GM21360 (cell line): ENCODE data around the gene USP35.
"Not testable (repeated sequence)": the region's sequence is repeated elsewhere in the genome, so short reads cannot be mapped to it uniquely, and the experiment has no call there.

Experiments used
- ATAC-seq: cut with Tn5 transposase; IDR thresholded peaks from one replicate; pipeline ENCODE4 v1.9.1; 2021; ENCODE audit warnings: mild to moderate bottlenecking, moderate library complexity; ENCODE audit not compliant: unreplicated experiment

The USP35 gene

GRCh38 chr11:78231962-78232501 is 43.3 kb downstream of the USP35 start:
- ATAC-seq = no peak

- ATAC-seq = not testable (repeated sequence)
These were observed 44.3 kb downstream of the USP35 start for GRCh38 chr11:78233046-78233445.

- no peak for ATAC-seq
These were observed 45.3 kb downstream of the USP35 start for GRCh38 chr11:78234006-78234405.

- no peak for ATAC-seq
These were observed 48.8 kb downstream of the USP35 start for GRCh38 chr11:78237293-78238046.

- no peak for ATAC-seq
These were observed 51.1 kb downstream of the USP35 start for GRCh38 chr11:78239781-78240180.

- no peak for ATAC-seq
These were observed 52.8 kb downstream of the USP35 start for GRCh38 chr11:78241475-78241874.

GRCh38 chr11:78244080-78244479 is 55.4 kb downstream of the USP35 start:
- ATAC-seq = no peak

- no peak for ATAC-seq
These were observed 56.0 kb downstream of the USP35 start for GRCh38 chr11:78244546-78245255.

GRCh38 chr11:78248191-78248590 is 59.5 kb downstream of the USP35 start:
- no peak for ATAC-seq

- ATAC-seq = no peak
These were observed 60.2 kb downstream of the USP35 start for GRCh38 chr11:78248903-78249302.

- ATAC-seq = no peak
These were observed 61.4 kb downstream of the USP35 start for GRCh38 chr11:78250099-78250498.

GRCh38 chr11:78251083-78251775 is 62.5 kb downstream of the USP35 start:
- ATAC-seq = no peak

GRCh38 chr11:78253797-78254196 is 65.1 kb downstream of the USP35 start:
- ATAC-seq = no peak

GRCh38 chr11:78254268-78254667 is 65.5 kb downstream of the USP35 start:
- no peak for ATAC-seq

GRCh38 chr11:78255919-78256318 is 67.2 kb downstream of the USP35 start:
- ATAC-seq = no peak

GRCh38 chr11:78256962-78257361 is 68.2 kb downstream of the USP35 start:
- ATAC-seq = no peak

- no peak for ATAC-seq
These were observed 68.9 kb downstream of the USP35 start for GRCh38 chr11:78257654-78258053.

- ATAC-seq = no peak
These were observed 71.2 kb downstream of the USP35 start for GRCh38 chr11:78259777-78260487.

- no peak for ATAC-seq
These were observed 72.6 kb downstream of the USP35 start for GRCh38 chr11:78261367-78261766.

- ATAC-seq = no peak
These were observed 73.1 kb downstream of the USP35 start for GRCh38 chr11:78261828-78262227.

- ATAC-seq = no peak
These were observed 73.5 kb downstream of the USP35 start for GRCh38 chr11:78262238-78262637.
